GM03348 (cell line): ENCODE results near the gene LGR4.

Experiments used
- DNase-seq: peaks from one replicate; pipeline ENCODE4 v3.0.0; 2012; ENCODE audit warnings: low spot score

The LGR4 gene

GRCh38 chr11:27429761-27430393 lies 42.7 kb downstream of the LGR4 start:
- DNase-seq = no peak

GRCh38 chr11:27427183-27427980 lies 45.2 kb downstream of the LGR4 start:
- DNase-seq = peak; percentile 53

GRCh38 chr11:27425814-27426213 lies 46.8 kb downstream of the LGR4 start:
- DNase-seq = no peak

- DNase-seq = peak; percentile 47
Observed at GRCh38 chr11:27423125-27423524, 49.5 kb downstream of the LGR4 start.

- no peak for DNase-seq
Observed at GRCh38 chr11:27421819-27422494, 50.6 kb downstream of the LGR4 start.

- DNase-seq = peak; percentile 11
Observed at GRCh38 chr11:27420722-27421572, 51.6 kb downstream of the LGR4 start.

GRCh38 chr11:27420217-27420616 lies 52.4 kb downstream of the LGR4 start:
- DNase-seq = no peak

GRCh38 chr11:27418356-27418755 lies 54.2 kb downstream of the LGR4 start:
- DNase-seq = no peak

GRCh38 chr11:27416568-27417176 lies 55.9 kb downstream of the LGR4 start:
- no peak for DNase-seq

GRCh38 chr11:27414644-27415043 lies 57.9 kb downstream of the LGR4 start:
- DNase-seq = no peak

GRCh38 chr11:27413218-27413617 lies 59.4 kb downstream of the LGR4 start:
- DNase-seq = no peak

GRCh38 chr11:27412192-27412691 lies 60.3 kb downstream of the LGR4 start:
- no peak for DNase-seq

- no peak for DNase-seq
Observed at GRCh38 chr11:27411328-27411727, 61.3 kb downstream of the LGR4 start.

GRCh38 chr11:27410272-27410671 lies 62.3 kb downstream of the LGR4 start:
- DNase-seq = peak; percentile 35

- no peak for DNase-seq
Observed at GRCh38 chr11:27409742-27410141, 62.8 kb downstream of the LGR4 start.

- DNase-seq = no peak
Observed at GRCh38 chr11:27409049-27409448, 63.5 kb downstream of the LGR4 start.

GRCh38 chr11:27408246-27408800 lies 64.3 kb downstream of the LGR4 start:
- no peak for DNase-seq

- DNase-seq = no peak
Observed at GRCh38 chr11:27406498-27407354, 65.9 kb downstream of the LGR4 start.

GRCh38 chr11:27405134-27405533 lies 67.5 kb downstream of the LGR4 start:
- DNase-seq = no peak

GRCh38 chr11:27404427-27404826 lies 68.2 kb downstream of the LGR4 start:
- no peak for DNase-seq
